Mucosa of descending colon (tissue), 3 donors: ENCODE results near the gene EHBP1. TPM values are rescaled to one million over a fixed set of nuclear protein-coding genes. Genes with fewer than 3 reads are reported as not detected.

ENCODE experiments used
- ATAC-seq: fragments of 200-7000 bp; cut with Tn5 transposase; one replicate; pipeline ENCODE4 v1.9.1; 2020; ENCODE audit warnings: mild to moderate bottlenecking, moderate library complexity
- DNase-seq, 3 donors: peaks; one replicate each; pipeline ENCODE4 v3.0.0-alpha.2; 2020
- H3K36me3 ChIP-seq: fragments of 200-600 bp; one replicate; pipeline ENCODE4 v1.8.0; 2021; ENCODE audit warnings: low read depth, mild to moderate bottlenecking
- H3K4me1 ChIP-seq: fragments of 200-600 bp; one replicate; pipeline ENCODE4 v1.8.0; 2021; ENCODE audit warnings: low read depth, mild to moderate bottlenecking
- H3K4me3 ChIP-seq: fragments of 200-600 bp; one replicate; pipeline ENCODE4 v1.8.0; 2021; ENCODE audit warnings: mild to moderate bottlenecking
- H3K9me3 ChIP-seq: fragments of 200-600 bp; one replicate; pipeline ENCODE4 v1.8.0; 2021; ENCODE audit warnings: mild to moderate bottlenecking
- CTCF ChIP-seq: fragments of 200-600 bp; IDR thresholded peaks from one replicate; pipeline ENCODE4 v1.8.0; 2022; ENCODE audit warnings: antibody characterized with exemption, mild to moderate bottlenecking
- intact Hi-C, 2 donors: fragments of 100-400 bp; cut with DNase I in 1 of 2; cut with micrococcal nuclease in 1 of 2; formaldehyde crosslinking; loops; one replicate each; pipeline versions ENCODE4 v1.11.0 to v1.11.1; 2022; cut with DNase I, micrococcal nuclease
- total RNA-seq, 3 donors: library from RNA; stranded (reverse); fragmentation: NEBNext Ultra II Directional in 2 of 3; extraction: Animal tissue kit (Norgen Biotek cat#: 25700) in 2 of 3; gene quantifications; one replicate each; pipeline versions ENCODE4 v1.2.1 to v1.2.4, GENCODE V29; 2021 to 2023
- donor health status: DM: no; HTN: no; CAD: no; lungs with moderate emphysema.
- donor health status: DM: no; HTN: no; CAD: no.
- donor health status: DM: no; HTN: yes; CAD: no.

Gene EHBP1
- total RNA-seq, 3 donors from 2014 or later, result 26.9 to 136 (median 28.2) TPM

- peaks cover 17% of the 10 kb centered on the region for H3K9me3 ChIP-seq
- peaks cover 6% of the 10 kb centered on the region for H3K4me1 ChIP-seq
- intact Hi-C loops, result no loop called here
- DNase-seq, result no peak
- TF ChIP-seq CTCF, result no peak
- no peak for ATAC-seq
- H3K36me3 ChIP-seq, result no peaks in the 10 kb centered on the region
- H3K4me3 ChIP-seq, result no peak overlapping the region
Measured at GRCh38 chr2:62727259-62727867, 21.9 kb downstream of the EHBP1 start.

GRCh38 chr2:62727876-62728566 lies 22.5 kb downstream of the EHBP1 start:
- ATAC-seq, result no peak
- DNase-seq, result no peak
- intact Hi-C loops, result no loop called here
- H3K4me1 ChIP-seq, result peaks cover 6% of the 10 kb centered on the region
- no peak overlapping the region for H3K4me3 ChIP-seq
- H3K9me3 ChIP-seq, result peaks cover 16% of the 10 kb centered on the region
- no peaks in the 10 kb centered on the region for H3K36me3 ChIP-seq
- no peak for TF ChIP-seq CTCF

GRCh38 chr2:62731275-62731674 lies 25.8 kb downstream of the EHBP1 start:
- ATAC-seq (no peak), DNase-seq (no peak)
- Histone ChIP-seq H3K4me3 (no peak overlapping the region), H3K9me3 (peaks cover 10% of the 10 kb centered on the region), H3K36me3 (no peaks in the 10 kb centered on the region), H3K4me1 (peaks cover 6% of the 10 kb centered on the region)
- intact Hi-C loops, result no loop called here
- TF ChIP-seq CTCF, result no peak

- Histone ChIP-seq H3K4me3 (no peak overlapping the region), H3K9me3 (peaks cover 10% of the 10 kb centered on the region), H3K4me1 (peaks cover 6% of the 10 kb centered on the region), H3K36me3 (no peaks in the 10 kb centered on the region)
- intact Hi-C loops, result no loop called here
- no peak for ATAC-seq
- DNase-seq, result no peak
- TF ChIP-seq CTCF, result no peak
Measured at GRCh38 chr2:62732262-62732777, 26.8 kb downstream of the EHBP1 start.

- Histone ChIP-seq H3K36me3 (no peaks in the 10 kb centered on the region), H3K4me1 (no peaks in the 10 kb centered on the region), H3K4me3 (no peak overlapping the region), H3K9me3 (peaks cover 10% of the 10 kb centered on the region)
- TF ChIP-seq CTCF, result no peak
- no peak for DNase-seq
- no peak for ATAC-seq
- intact Hi-C loops, result no loop called here
Measured at GRCh38 chr2:62733546-62733945, 28.0 kb downstream of the EHBP1 start.
